ENCODE data around the gene UTP15. TPM values are rescaled to one million over a fixed set of nuclear protein-coding genes. Genes with fewer than 3 reads are reported as not detected.
A peak's percentile ranks its signal among the peaks of the same experiment; 100 is the strongest.

UTP15 gene
- total and polyA plus RNA-seq, 10 donors = 4.5 to 37.0 (median 16.3) TPM

- H3K27me3 ChIP-seq (replicated peaks in 1 of 7) = no peaks in the 10 kb centered on the region
- H3K27ac ChIP-seq = peak overlapping the region in 6 of 8 donors; percentile 93 to 98 (median 96)
- 29 to 43% (median 41%) methylated on average over 3 of the region's 3 CpGs for WGBS, 5 donors
- peaks cover 20 to 80% (median 50%) of the 10 kb centered on the region in 6 donors for H3K4me1 ChIP-seq
- TF ChIP-seq, protein P1, sequence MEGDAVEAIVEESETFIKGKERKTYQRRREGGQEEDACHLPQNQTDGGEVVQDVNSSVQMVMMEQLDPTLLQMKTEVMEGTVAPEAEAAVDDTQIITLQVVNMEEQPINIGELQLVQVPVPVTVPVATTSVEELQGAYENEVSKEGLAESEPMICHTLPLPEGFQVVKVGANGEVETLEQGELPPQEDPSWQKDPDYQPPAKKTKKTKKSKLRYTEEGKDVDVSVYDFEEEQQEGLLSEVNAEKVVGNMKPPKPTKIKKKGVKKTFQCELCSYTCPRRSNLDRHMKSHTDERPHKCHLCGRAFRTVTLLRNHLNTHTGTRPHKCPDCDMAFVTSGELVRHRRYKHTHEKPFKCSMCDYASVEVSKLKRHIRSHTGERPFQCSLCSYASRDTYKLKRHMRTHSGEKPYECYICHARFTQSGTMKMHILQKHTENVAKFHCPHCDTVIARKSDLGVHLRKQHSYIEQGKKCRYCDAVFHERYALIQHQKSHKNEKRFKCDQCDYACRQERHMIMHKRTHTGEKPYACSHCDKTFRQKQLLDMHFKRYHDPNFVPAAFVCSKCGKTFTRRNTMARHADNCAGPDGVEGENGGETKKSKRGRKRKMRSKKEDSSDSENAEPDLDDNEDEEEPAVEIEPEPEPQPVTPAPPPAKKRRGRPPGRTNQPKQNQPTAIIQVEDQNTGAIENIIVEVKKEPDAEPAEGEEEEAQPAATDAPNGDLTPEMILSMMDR (IDR thresholded peaks at IDR 0.05 in 8 of 11, conservative IDR thresholded peaks at IDR 0.05 in 3 of 11) = no peak
- TF ChIP-seq POLR2AphosphoS5 (IDR thresholded peaks at IDR 0.05) (no peak), POLR2A (IDR thresholded peaks at IDR 0.05) (no peak)
- peak overlapping the region in 7 of 8 donors; percentile 72 to 96 (median 85) for H3K4me3 ChIP-seq
- H3K9me3 ChIP-seq = no peaks in the 10 kb centered on the region
- intact Hi-C loops (cut with DNase I; ENCODE audit: low total_unique reads) = no loop called here
- no peak for DNase-seq
- H3K36me3 ChIP-seq = peaks cover 3 to 53% (median 30%) of the 10 kb centered on the region in 6 donors
Observed at GRCh38 chr5:73564018-73564417, 1.5 kb upstream of the UTP15 start.

DNA sequence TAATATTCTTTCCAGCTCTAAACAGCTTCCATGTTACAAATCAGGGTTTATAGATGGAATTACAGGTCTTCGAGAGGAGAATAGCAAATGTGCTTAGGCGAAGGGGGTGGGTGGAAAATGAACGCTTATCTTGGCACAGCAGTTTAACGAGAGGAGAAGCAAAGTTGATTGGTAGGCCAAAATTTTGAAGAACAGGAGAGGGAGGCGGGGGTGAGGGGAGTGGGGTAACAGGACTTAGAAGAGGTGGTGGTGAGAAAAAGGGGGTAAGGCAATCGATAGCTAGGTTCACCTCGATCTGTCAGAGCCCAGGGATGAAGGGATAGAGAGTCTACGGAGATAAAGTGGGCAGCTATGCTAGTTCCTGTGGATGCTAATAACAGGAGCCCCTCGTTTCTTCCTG is 868 bp upstream of the UTP15 start:
- Histone ChIP-seq H3K27ac (peak overlapping the region; percentile 89 to 98 (median 96)), H3K27me3 (replicated peaks in 1 of 7) (no peaks in the 10 kb centered on the region), H3K4me3 (peak overlapping the region; percentile 61 to 96 (median 82)), H3K9me3 (no peaks in the 10 kb centered on the region), H3K36me3 (peaks cover 3 to 53% (median 24%) of the 10 kb centered on the region in 6 donors), H3K4me1 (peaks cover 20 to 74% (median 50%) of the 10 kb centered on the region in 6 donors)
- DNase-seq = no peak
- 2 to 4% (median 4%) methylated on average over 9 of the region's 9 CpGs for WGBS, 5 donors
- TF ChIP-seq POLR2A (IDR thresholded peaks at IDR 0.05) = no peak
- TF ChIP-seq, protein P1 (IDR thresholded peaks at IDR 0.05 in 8 of 11, conservative IDR thresholded peaks at IDR 0.05 in 3 of 11) = no peak
- intact Hi-C loops (cut with DNase I; ENCODE audit: low total_unique reads) = no loop called here

- Histone ChIP-seq H3K4me3 (peak overlapping the region; percentile 61 to 96 (median 82)), H3K9me3 (no peaks in the 10 kb centered on the region), H3K27ac (peak overlapping the region; percentile 89 to 98 (median 96)), H3K27me3 (replicated peaks in 1 of 7) (no peaks in the 10 kb centered on the region), H3K36me3 (peaks cover 3 to 53% (median 21%) of the 10 kb centered on the region in 6 donors), H3K4me1 (peaks cover 20 to 61% (median 48%) of the 10 kb centered on the region in 6 donors)
- TF ChIP-seq, protein P1 (IDR thresholded peaks at IDR 0.05 in 8 of 11, conservative IDR thresholded peaks at IDR 0.05 in 3 of 11) = no peak
- no peak for DNase-seq
- intact Hi-C loops (cut with DNase I; ENCODE audit: low total_unique reads) = no loop called here
- WGBS, 5 donors = 5 to 8% (median 7%) methylated on average over 8 of the region's 8 CpGs
Observed at GRCh38 chr5:73565969-73566547, 515 bp downstream of the UTP15 start.

GRCh38 chr5:73582285-73583145 is 17.0 kb downstream of the UTP15 start:
- 59 to 93% (median 81%) methylated on average over 3 of the region's 3 CpGs for WGBS, 5 donors
- H3K4me1 ChIP-seq = no peaks in the 10 kb centered on the region
- DNase-seq = no peak
- no peaks in the 10 kb centered on the region for H3K27me3 ChIP-seq (replicated peaks in 1 of 7)
- H3K27ac ChIP-seq = no peak overlapping the region
- no peaks in the 10 kb centered on the region for H3K9me3 ChIP-seq
- intact Hi-C loops (cut with DNase I; ENCODE audit: low total_unique reads) = no loop called here
- H3K4me3 ChIP-seq = no peak overlapping the region
- H3K36me3 ChIP-seq = peaks cover 3 to 56% (median 42%) of the 10 kb centered on the region in 6 donors
- TF ChIP-seq POLR2AphosphoS5 (IDR thresholded peaks at IDR 0.05) (no peak), POLR2A (IDR thresholded peaks at IDR 0.05) (no peak)
- TF ChIP-seq, protein P1 (IDR thresholded peaks at IDR 0.05 in 8 of 11, conservative IDR thresholded peaks at IDR 0.05 in 3 of 11) = no peak

All from spleen (tissue), 11 donors.